IMR-90 (cell line): Measurements from ENCODE around the gene KRTAP5-4. TPM values are rescaled to one million over a fixed set of nuclear protein-coding genes. Genes with fewer than 3 reads are reported as not detected.
A peak's percentile ranks its signal among the peaks of the same experiment; 100 is the strongest.
"Not testable (repeated sequence)": the region's sequence is repeated elsewhere in the genome, so short reads cannot be mapped to it uniquely, and the experiment has no call there.

Experiments used
- ATAC-seq: fragments of 200-7000 bp; cut with Tn5 transposase; 2 replicates; pipeline ENCODE4 v1.9.1; 2020; ENCODE audit warnings: low read depth, mild to moderate bottlenecking, moderate library complexity
- BruUV-seq: library from RNA; stranded (reverse); fragments of 400-500 nt; replicated peaks from 2 replicates; lab custom pipeline; 2021; lab: Mats Ljungman, UMichigan
- CTCF ChIA-PET: fragments of 300-600 bp; formaldehyde crosslinking; extraction: SDS; loops from one replicate; lab custom pipeline; 2021; ENCODE audit warnings: antibody characterized with exemption; lab: Yijun Ruan, JAX
- POLR2A ChIA-PET: fragments of 300-600 bp; sonication (Branson Sonifier 250); formaldehyde crosslinking; loops from one replicate; lab custom pipeline; 2022; ENCODE audit warnings: antibody characterized with exemption; ENCODE audit not compliant: unreplicated experiment; lab: Charles Lee
- DNase-seq: peaks from one replicate; pipeline ENCODE4 v3.0.0; 2013
- H2AFZ ChIP-seq: replicated peaks from 2 replicates; pipeline ENCODE3; 2013; ENCODE audit warnings: low read length, mild to moderate bottlenecking; ENCODE audit not compliant: poor library complexity
- H2AK5ac ChIP-seq: 2 replicates; pipeline ENCODE4 v1.6.1; 2013; ENCODE audit warnings: low read depth, low read length, inconsistent platforms
- H2AK9ac ChIP-seq: replicated peaks from 2 replicates; pipeline ENCODE3; 2013; ENCODE audit warnings: mild to moderate bottlenecking, low read depth, low read length, moderate library complexity; ENCODE audit not compliant: poor library complexity
- H2BK120ac ChIP-seq: 2 replicates; pipeline ENCODE4 v1.6.1; 2013; ENCODE audit warnings: low read depth, low read length, inconsistent platforms
- H2BK15ac ChIP-seq: 3 replicates; pipeline ENCODE4 v1.6.1; 2013; ENCODE audit warnings: low read depth, low read length, inconsistent platforms
- H2BK20ac ChIP-seq: 2 replicates; pipeline ENCODE4 v1.6.1; 2013; ENCODE audit warnings: low read depth, mild to moderate bottlenecking, inconsistent platforms, low read length, moderate library complexity
- H2BK5ac ChIP-seq: 2 replicates; pipeline ENCODE4 v1.6.1; 2013; ENCODE audit warnings: mild to moderate bottlenecking, low read depth, low read length, inconsistent platforms; ENCODE audit not compliant: poor library complexity, severe bottlenecking
- H3K14ac ChIP-seq: replicated peaks from 2 replicates; pipeline ENCODE4 v1.6.1; 2013; ENCODE audit warnings: low read depth, low read length, inconsistent platforms
- H3K18ac ChIP-seq: 2 replicates; pipeline ENCODE4 v1.6.1; 2013; ENCODE audit warnings: low read depth, low read length, control low read depth
- H3K23ac ChIP-seq: 2 replicates; pipeline ENCODE4 v1.6.1; 2013; ENCODE audit warnings: low read depth, low read length, inconsistent platforms
- H3K27ac ChIP-seq: 2 replicates; pipeline ENCODE4 v1.5.1; 2013; ENCODE audit warnings: mild to moderate bottlenecking, control low read depth, low read length; ENCODE audit not compliant: insufficient read depth
- H3K27me3 ChIP-seq: 2 replicates; pipeline ENCODE4 v1.6.1; 2013; ENCODE audit warnings: low read length; ENCODE audit not compliant: control insufficient read depth, insufficient read depth
- H3K36me3 ChIP-seq: 2 replicates; pipeline ENCODE4 v1.6.1; 2013; ENCODE audit warnings: low read length, mixed read lengths; ENCODE audit not compliant: control insufficient read depth, insufficient read depth
- H3K4ac ChIP-seq: 2 replicates; pipeline ENCODE4 v1.6.1; 2013; ENCODE audit warnings: low read depth, low read length, inconsistent platforms
- H3K4me1 ChIP-seq: 2 replicates; pipeline ENCODE4 v1.6.1; 2013; ENCODE audit warnings: low read length, mixed read lengths; ENCODE audit not compliant: control insufficient read depth, insufficient read depth
- H3K4me2 ChIP-seq: 2 replicates; pipeline ENCODE4 v1.6.1; 2013; ENCODE audit warnings: low read depth, mild to moderate bottlenecking, control low read depth, low read length, moderate library complexity
- H3K4me3 ChIP-seq: 2 replicates; pipeline ENCODE4 v1.5.1; 2013; ENCODE audit warnings: low read depth, mild to moderate bottlenecking, control low read depth, low read length, moderate library complexity; ENCODE audit not compliant: insufficient read depth
- H3K56ac ChIP-seq: 2 replicates; pipeline ENCODE4 v1.6.1; 2013; ENCODE audit warnings: low read length, inconsistent platforms; ENCODE audit not compliant: insufficient read depth; ENCODE audit errors: extremely low read depth
- H3K79me1 ChIP-seq, 2 experiments: 2 replicates each; pipeline ENCODE4 v1.6.1; 2013; ENCODE audit warnings: low read length in 2 of 2, inconsistent platforms in 1 of 2, low read depth in 1 of 2
- H3K9ac ChIP-seq: 2 replicates; pipeline ENCODE4 v1.6.1; 2013; ENCODE audit warnings: low read depth, low read length, control low read depth
- H3K9me1 ChIP-seq: 2 replicates; pipeline ENCODE4 v1.6.1; 2013; ENCODE audit warnings: low read length, inconsistent platforms; ENCODE audit not compliant: insufficient read depth
- H3K9me3 ChIP-seq: 2 replicates; pipeline ENCODE4 v1.6.1; 2013; ENCODE audit warnings: low read length; ENCODE audit not compliant: control insufficient read depth, insufficient read depth
- H4K20me1 ChIP-seq: 2 replicates; pipeline ENCODE4 v1.6.1; 2013; ENCODE audit warnings: low read length, inconsistent platforms; ENCODE audit not compliant: insufficient read depth
- H4K5ac ChIP-seq: 2 replicates; pipeline ENCODE4 v1.6.1; 2013; ENCODE audit warnings: mild to moderate bottlenecking, low read depth, low read length, control low read depth
- H4K8ac ChIP-seq, 2 experiments: 2 replicates each; pipeline ENCODE4 v1.6.1; 2013; ENCODE audit warnings: low read depth in 2 of 2, low read length in 2 of 2, control low read depth in 1 of 2, inconsistent platforms in 1 of 2
- H4K91ac ChIP-seq: 2 replicates; pipeline ENCODE4 v1.6.1; 2013; ENCODE audit warnings: low read depth, low read length, inconsistent platforms; ENCODE audit not compliant: insufficient read depth
- WGBS, 2 experiments: methylation state at CpG; one replicate each; pipeline versions ENCODE4 v1.1.5 to v1.1.7; 2013; ENCODE audit warnings: missing lambda C conversion rate in 2 of 2; ENCODE audit not compliant: insufficient read length in 1 of 2; ENCODE audit errors: extremely low coverage in 2 of 2; 5-methylcytosine and 5-hydroxymethylcytosine counted together
- dilution Hi-C: fragments of 300-500 bp; cut with HindIII; formaldehyde crosslinking; loops from one replicate; pipeline ENCODE4 v1.14.3; 2018; ENCODE audit warnings: low sequenced_read_pairs; ENCODE audit not compliant: unreplicated experiment
- in situ Hi-C: fragments of 300-500 bp; cut with MboI; formaldehyde crosslinking; loops from 3 replicates; pipeline ENCODE4 v1.14.3; 2019; ENCODE audit warnings: low sequenced_read_pairs, inconsistent platforms, mixed read lengths
- intact Hi-C: fragments of 100-400 bp; cut with micrococcal nuclease; formaldehyde crosslinking; loops from 2 replicates; pipeline ENCODE4 v1.10.0; 2022
- polyA plus RNA-seq, 3 experiments: library from polyadenylated mRNA; depleted of rRNA; stranded (reverse); fragments of >200 nt; gene quantifications; 2 replicates each; pipeline ENCODE4 v1.2.3, GENCODE V29; 2012; ENCODE audit warnings: low replicate concordance in 1 of 3
- total RNA-seq: library from RNA; depleted of rRNA; stranded (reverse); fragments of >200 nt; gene quantifications from 2 replicates; pipeline ENCODE4 v1.2.3, GENCODE V29; 2012

Gene KRTAP5-4
- total and polyA plus RNA-seq, 2 of the 4 experiments (the other 2 are of a cell fraction), result not detected

GRCh38 chr11:1670457-1670856 is 48.5 kb upstream of the KRTAP5-4 start:
- H3K9me1 ChIP-seq, in situ Hi-C loops, H3K36me3 ChIP-seq, H2BK20ac ChIP-seq, H3K56ac ChIP-seq, POLR2A ChIA-PET, H2AK9ac ChIP-seq, H3K4ac ChIP-seq, H4K20me1 ChIP-seq, H2BK15ac ChIP-seq, dilution Hi-C loops, BruUV-seq, H3K4me2 ChIP-seq, H3K18ac ChIP-seq, H4K5ac ChIP-seq, H3K4me1 ChIP-seq, H3K27ac ChIP-seq, H2AK5ac ChIP-seq, H3K9me3 ChIP-seq, H3K14ac ChIP-seq, H2BK120ac ChIP-seq, intact Hi-C loops, H3K79me1 ChIP-seq, H3K9ac ChIP-seq, DNase-seq, ATAC-seq, H4K91ac ChIP-seq, H3K23ac ChIP-seq, CTCF ChIA-PET, H3K4me3 ChIP-seq, H4K8ac ChIP-seq: not testable (repeated sequence)
- H2BK5ac ChIP-seq, result peak overlapping the region; percentile 55
- H2AFZ ChIP-seq, result peak overlapping the region; percentile 32
- whole genome bisulfite sequencing, 2 experiments, result no CpG with 5 or more reads among the region's 1 CpG
- peaks cover 55% of the 10 kb centered on the region for H3K27me3 ChIP-seq
